ENCODE results near the gene TACR1.

TACR1 gene

DNA sequence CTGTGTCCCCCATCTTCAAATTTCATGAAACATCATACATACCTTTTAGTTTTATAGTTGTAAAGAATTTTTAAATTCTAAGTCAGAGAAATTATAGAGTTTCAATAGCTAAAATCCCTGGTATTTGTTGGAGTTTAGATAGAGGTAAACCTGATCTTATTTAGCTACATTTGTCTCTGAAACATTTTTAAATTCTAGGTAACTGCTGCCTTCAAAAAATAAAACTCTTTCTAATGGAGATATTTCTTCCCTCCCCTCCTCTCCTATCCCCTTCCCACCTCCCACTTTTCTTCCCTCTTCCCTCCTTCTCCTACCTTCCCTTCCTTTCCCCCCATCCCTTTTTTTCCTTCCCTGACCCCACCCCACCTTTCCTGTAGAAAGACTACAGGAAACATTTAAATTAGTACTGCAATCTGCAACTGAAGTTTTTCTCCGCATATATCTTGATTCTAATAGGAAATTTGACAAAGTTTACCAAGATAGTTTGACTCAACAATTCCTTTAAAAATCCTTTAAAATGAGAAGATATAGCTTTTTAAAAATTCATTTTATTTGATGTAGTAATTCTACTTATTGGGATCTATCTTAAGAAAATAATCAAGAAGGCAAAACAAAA is 4.1 kb downstream of the TACR1 start:
- peaks cover 6% of the 10 kb centered on the region; the same call in 1 of the 2 replicates for H3K4me1 ChIP-seq (ENCODE audit: control insufficient read depth, insufficient read depth, low read length)
- H3K36me3 ChIP-seq (ENCODE audit: control insufficient read depth, insufficient read depth, low read length): no peaks in the 10 kb centered on the region
- H3K27me3 ChIP-seq (ENCODE audit: control insufficient read depth, insufficient read depth, low read length): peaks cover 23% of the 10 kb centered on the region
- no peak for DNase-seq (ENCODE audit: low read depth, low spot score)
- H3K9me3 ChIP-seq (ENCODE audit: control insufficient read depth, insufficient read depth, low read length): no peaks in the 10 kb centered on the region
- WGBS (ENCODE audit: insufficient coverage, insufficient read length): no CpG with 5 or more reads among the region's 1 CpG
- no peak overlapping the region for H3K4me3 ChIP-seq (ENCODE audit: low read length)
- no peak overlapping the region for H3K27ac ChIP-seq (ENCODE audit: low read length)

DNA sequence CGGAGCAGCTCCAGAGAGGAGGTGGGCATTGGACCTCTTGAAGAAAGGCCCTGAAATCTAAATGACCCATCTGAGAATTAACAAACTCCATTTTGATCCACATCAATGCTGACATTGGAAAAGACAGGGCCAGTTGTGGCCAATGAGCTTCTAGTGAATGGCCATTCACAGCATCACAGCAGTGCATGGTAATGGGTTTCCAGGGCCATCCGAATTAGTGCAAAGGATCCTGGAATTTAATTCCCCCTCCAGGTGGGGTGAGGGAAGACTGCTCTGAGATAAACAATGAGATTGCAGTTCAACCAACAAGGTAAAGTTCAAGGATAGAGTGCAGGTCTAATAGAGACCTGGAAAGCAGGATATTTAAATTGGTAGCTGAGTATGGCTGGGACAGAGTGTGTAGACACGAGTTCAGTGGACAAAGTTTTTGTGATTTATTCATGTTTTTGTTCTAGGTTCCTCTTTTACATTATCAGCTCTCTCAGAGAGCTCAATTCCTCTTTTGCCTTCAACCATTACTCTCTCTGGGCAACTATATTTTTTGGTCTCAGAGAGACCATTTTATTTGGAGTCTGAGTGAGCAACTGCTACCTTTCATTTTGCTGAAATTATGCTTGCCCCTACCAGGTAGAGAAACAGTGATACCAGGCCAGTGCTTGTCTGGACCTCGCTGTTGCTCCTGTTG is 5.0 kb downstream of the TACR1 start:
- Histone ChIP-seq H3K9me3 (ENCODE audit: control insufficient read depth, insufficient read depth, low read length) (no peaks in the 10 kb centered on the region), H3K36me3 (ENCODE audit: control insufficient read depth, insufficient read depth, low read length) (no peaks in the 10 kb centered on the region), H3K4me1 (ENCODE audit: control insufficient read depth, insufficient read depth, low read length) (peaks cover 6% of the 10 kb centered on the region; the same call in 1 of the 2 replicates), H3K27ac (ENCODE audit: low read length) (no peak overlapping the region), H3K4me3 (ENCODE audit: low read length) (no peak overlapping the region), H3K27me3 (ENCODE audit: control insufficient read depth, insufficient read depth, low read length) (peaks cover 15% of the 10 kb centered on the region)
- DNase-seq (ENCODE audit: low read depth, low spot score): no peak
- no CpG with 5 or more reads among the region's 4 CpGs for WGBS (ENCODE audit: insufficient coverage, insufficient read length)

GRCh38 chr2:75192496-75192895 is 6.8 kb downstream of the TACR1 start:
- H3K36me3 ChIP-seq (ENCODE audit: control insufficient read depth, insufficient read depth, low read length): no peaks in the 10 kb centered on the region
- no CpG with 5 or more reads among the region's 1 CpG for WGBS (ENCODE audit: insufficient coverage, insufficient read length)
- H3K27ac ChIP-seq (ENCODE audit: low read length): no peak overlapping the region
- H3K27me3 ChIP-seq (ENCODE audit: control insufficient read depth, insufficient read depth, low read length): no peaks in the 10 kb centered on the region; the same call in 1 of the 2 replicates
- no peak for DNase-seq (ENCODE audit: low read depth, low spot score)
- no peak overlapping the region for H3K4me3 ChIP-seq (ENCODE audit: low read length)
- 0 out of 2 replicates have a peak, but pooled peaks cover 2% of the 10 kb centered on the region for H3K4me1 ChIP-seq (ENCODE audit: control insufficient read depth, insufficient read depth, low read length)
- no peaks in the 10 kb centered on the region for H3K9me3 ChIP-seq (ENCODE audit: control insufficient read depth, insufficient read depth, low read length)

GRCh38 chr2:75190271-75190990 is 8.9 kb downstream of the TACR1 start:
- H3K36me3 ChIP-seq (ENCODE audit: control insufficient read depth, insufficient read depth, low read length): no peaks in the 10 kb centered on the region
- no peaks in the 10 kb centered on the region for H3K27me3 ChIP-seq (ENCODE audit: control insufficient read depth, insufficient read depth, low read length)
- 0 out of 2 replicates have a peak, but pooled peaks cover 2% of the 10 kb centered on the region for H3K4me1 ChIP-seq (ENCODE audit: control insufficient read depth, insufficient read depth, low read length)
- no CpG with 5 or more reads among the region's 3 CpGs for WGBS (ENCODE audit: insufficient coverage, insufficient read length)
- H3K9me3 ChIP-seq (ENCODE audit: control insufficient read depth, insufficient read depth, low read length): no peaks in the 10 kb centered on the region
- no peak for DNase-seq (ENCODE audit: low read depth, low spot score)
- no peak overlapping the region for H3K27ac ChIP-seq (ENCODE audit: low read length)
- H3K4me3 ChIP-seq (ENCODE audit: low read length): no peak overlapping the region

DNA sequence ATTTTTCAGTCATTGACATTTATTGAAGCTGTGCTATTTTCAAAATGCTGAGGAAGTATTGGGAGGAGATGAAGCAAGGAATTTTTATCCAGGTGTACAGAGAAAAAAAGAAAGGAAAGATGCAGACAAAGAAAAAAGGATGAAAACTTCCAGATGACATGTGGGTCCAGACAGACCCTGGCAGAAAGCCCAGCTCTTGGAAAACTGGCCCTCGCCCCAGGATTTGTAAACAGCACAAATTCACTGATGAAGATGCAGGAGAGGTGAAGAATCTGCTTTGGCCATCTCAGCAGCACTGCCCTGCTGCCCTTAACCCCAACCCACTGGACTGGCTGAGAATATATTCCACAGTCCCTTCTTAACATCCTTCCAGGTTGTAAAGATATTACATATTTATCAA is 12.5 kb downstream of the TACR1 start:
- no peak for DNase-seq (ENCODE audit: low read depth, low spot score)
- Histone ChIP-seq H3K27ac (ENCODE audit: low read length) (no peak overlapping the region), H3K27me3 (ENCODE audit: control insufficient read depth, insufficient read depth, low read length) (no peaks in the 10 kb centered on the region), H3K4me3 (ENCODE audit: low read length) (no peak overlapping the region), H3K4me1 (ENCODE audit: control insufficient read depth, insufficient read depth, low read length) (no peaks in the 10 kb centered on the region), H3K9me3 (ENCODE audit: control insufficient read depth, insufficient read depth, low read length) (no peaks in the 10 kb centered on the region), H3K36me3 (ENCODE audit: control insufficient read depth, insufficient read depth, low read length) (no peaks in the 10 kb centered on the region)
- no CpG with 5 or more reads among the region's 1 CpG for WGBS (ENCODE audit: insufficient coverage, insufficient read length)

- Histone ChIP-seq H3K4me3 (ENCODE audit: low read length) (no peak overlapping the region), H3K36me3 (ENCODE audit: control insufficient read depth, insufficient read depth, low read length) (no peaks in the 10 kb centered on the region), H3K27me3 (ENCODE audit: control insufficient read depth, insufficient read depth, low read length) (no peaks in the 10 kb centered on the region), H3K27ac (ENCODE audit: low read length) (no peak overlapping the region), H3K9me3 (ENCODE audit: control insufficient read depth, insufficient read depth, low read length) (no peaks in the 10 kb centered on the region), H3K4me1 (ENCODE audit: control insufficient read depth, insufficient read depth, low read length) (no peaks in the 10 kb centered on the region)
- WGBS (ENCODE audit: insufficient coverage, insufficient read length): no CpG with 5 or more reads among the region's 3 CpGs
- no peak for DNase-seq (ENCODE audit: low read depth, low spot score)
Observed at GRCh38 chr2:75182606-75183005, 16.7 kb downstream of the TACR1 start.

- Histone ChIP-seq H3K27ac (ENCODE audit: low read length) (no peak overlapping the region), H3K4me1 (ENCODE audit: control insufficient read depth, insufficient read depth, low read length) (no peaks in the 10 kb centered on the region), H3K9me3 (ENCODE audit: control insufficient read depth, insufficient read depth, low read length) (no peaks in the 10 kb centered on the region), H3K36me3 (ENCODE audit: control insufficient read depth, insufficient read depth, low read length) (no peaks in the 10 kb centered on the region), H3K4me3 (ENCODE audit: low read length) (no peak overlapping the region), H3K27me3 (ENCODE audit: control insufficient read depth, insufficient read depth, low read length) (no peaks in the 10 kb centered on the region)
- no peak for DNase-seq (ENCODE audit: low read depth, low spot score)
Observed at GRCh38 chr2:75180476-75180875, 18.8 kb downstream of the TACR1 start.

GRCh38 chr2:75177427-75177826 is 21.9 kb downstream of the TACR1 start:
- Histone ChIP-seq H3K27ac (ENCODE audit: low read length) (no peak overlapping the region), H3K4me1 (ENCODE audit: control insufficient read depth, insufficient read depth, low read length) (no peaks in the 10 kb centered on the region; the same call in 1 of the 2 replicates), H3K27me3 (ENCODE audit: control insufficient read depth, insufficient read depth, low read length) (no peaks in the 10 kb centered on the region), H3K9me3 (ENCODE audit: control insufficient read depth, insufficient read depth, low read length) (no peaks in the 10 kb centered on the region), H3K4me3 (ENCODE audit: low read length) (no peak overlapping the region), H3K36me3 (ENCODE audit: control insufficient read depth, insufficient read depth, low read length) (no peaks in the 10 kb centered on the region)
- WGBS (ENCODE audit: insufficient coverage, insufficient read length): no CpG with 5 or more reads among the region's 2 CpGs
- DNase-seq (ENCODE audit: low read depth, low spot score): no peak

GRCh38 chr2:75175456-75175855 is 23.9 kb downstream of the TACR1 start:
- DNase-seq (ENCODE audit: low read depth, low spot score): no peak
- Histone ChIP-seq H3K36me3 (ENCODE audit: control insufficient read depth, insufficient read depth, low read length) (no peaks in the 10 kb centered on the region), H3K27me3 (ENCODE audit: control insufficient read depth, insufficient read depth, low read length) (no peaks in the 10 kb centered on the region), H3K9me3 (ENCODE audit: control insufficient read depth, insufficient read depth, low read length) (no peaks in the 10 kb centered on the region), H3K4me1 (ENCODE audit: control insufficient read depth, insufficient read depth, low read length) (no peaks in the 10 kb centered on the region; the same call in 1 of the 2 replicates), H3K4me3 (ENCODE audit: low read length) (no peak overlapping the region), H3K27ac (ENCODE audit: low read length) (no peak overlapping the region)
- no CpG with 5 or more reads among the region's 3 CpGs for WGBS (ENCODE audit: insufficient coverage, insufficient read length)

- Histone ChIP-seq H3K36me3 (ENCODE audit: control insufficient read depth, insufficient read depth, low read length) (no peaks in the 10 kb centered on the region), H3K27me3 (ENCODE audit: control insufficient read depth, insufficient read depth, low read length) (no peaks in the 10 kb centered on the region), H3K9me3 (ENCODE audit: control insufficient read depth, insufficient read depth, low read length) (no peaks in the 10 kb centered on the region), H3K27ac (ENCODE audit: low read length) (no peak overlapping the region), H3K4me3 (ENCODE audit: low read length) (no peak overlapping the region), H3K4me1 (ENCODE audit: control insufficient read depth, insufficient read depth, low read length) (no peaks in the 10 kb centered on the region; the same call in 1 of the 2 replicates)
- no peak for DNase-seq (ENCODE audit: low read depth, low spot score)
- no CpG with 5 or more reads among the region's 2 CpGs for WGBS (ENCODE audit: insufficient coverage, insufficient read length)
Observed at GRCh38 chr2:75174981-75175380, 24.3 kb downstream of the TACR1 start.

Data from iPS DF 6.9 (cell line).